ENCODE data around the gene MTHFSD.
A peak's percentile ranks its signal among the peaks of the same experiment; 100 is the strongest.

GRCh38 chr16:86508028-86508946 lies 46.7 kb downstream of the MTHFSD start:
- TF ChIP-seq, protein P1, sequence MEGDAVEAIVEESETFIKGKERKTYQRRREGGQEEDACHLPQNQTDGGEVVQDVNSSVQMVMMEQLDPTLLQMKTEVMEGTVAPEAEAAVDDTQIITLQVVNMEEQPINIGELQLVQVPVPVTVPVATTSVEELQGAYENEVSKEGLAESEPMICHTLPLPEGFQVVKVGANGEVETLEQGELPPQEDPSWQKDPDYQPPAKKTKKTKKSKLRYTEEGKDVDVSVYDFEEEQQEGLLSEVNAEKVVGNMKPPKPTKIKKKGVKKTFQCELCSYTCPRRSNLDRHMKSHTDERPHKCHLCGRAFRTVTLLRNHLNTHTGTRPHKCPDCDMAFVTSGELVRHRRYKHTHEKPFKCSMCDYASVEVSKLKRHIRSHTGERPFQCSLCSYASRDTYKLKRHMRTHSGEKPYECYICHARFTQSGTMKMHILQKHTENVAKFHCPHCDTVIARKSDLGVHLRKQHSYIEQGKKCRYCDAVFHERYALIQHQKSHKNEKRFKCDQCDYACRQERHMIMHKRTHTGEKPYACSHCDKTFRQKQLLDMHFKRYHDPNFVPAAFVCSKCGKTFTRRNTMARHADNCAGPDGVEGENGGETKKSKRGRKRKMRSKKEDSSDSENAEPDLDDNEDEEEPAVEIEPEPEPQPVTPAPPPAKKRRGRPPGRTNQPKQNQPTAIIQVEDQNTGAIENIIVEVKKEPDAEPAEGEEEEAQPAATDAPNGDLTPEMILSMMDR (IDR thresholded peaks at IDR 0.05; ENCODE audit: control extremely low read depth in 1 of 3, insufficient read depth in 1 of 3, low read depth in 1 of 3, low read length in 3 of 3) = no peak
- TF ChIP-seq CBX8 (IDR thresholded peaks at IDR 0.05; ENCODE audit: borderline replicate concordance, low read depth, low read length) (no peak), EP300 (IDR thresholded peaks at IDR 0.05; ENCODE audit: borderline replicate concordance in 1 of 2, low read depth in 2 of 2, low read length in 2 of 2) (no peak), EGR1 (IDR thresholded peaks at IDR 0.05; ENCODE audit: borderline replicate concordance, low read depth, low read length) (peak; percentile 14; the same call in 1 of the 2 replicates), BRCA1 (IDR thresholded peaks at IDR 0.05; ENCODE audit: low read depth, low read length) (no peak)

Data from H1 (cell line).